A549 (cell line): ENCODE measurements around the gene NYAP2.

Source experiments
- CHD2 ChIP-seq: fragments of 150-350 bp; IDR thresholded peaks from 2 replicates; pipeline ENCODE4 v1.6.1; 2014; ENCODE audit warnings: low read length; ENCODE audit not compliant: partially characterized antibody
- POLR2AphosphoS2 ChIP-seq: conservative IDR thresholded peaks from 2 replicates; pipeline ENCODE4 v1.6.1; 2012; ENCODE audit warnings: low read length, improper control_type of control experiment, inconsistent platforms
- RAD21 ChIP-seq, 2 experiments: fragments of >200 bp in 1 of 2; sonication (Bioruptor Twin) in 1 of 2; formaldehyde crosslinking in 1 of 2; IDR thresholded peaks in 1 of 2; conservative IDR thresholded peaks in 1 of 2; 2 replicates in 1 of 2; 3 replicates in 1 of 2; pipeline ENCODE4 v1.6.1; 2012 to 2018; ENCODE audit warnings: inconsistent platforms in 1 of 2
- RFX5 ChIP-seq: fragments of 450-650 bp; IDR thresholded peaks from 2 replicates; pipeline ENCODE4 v1.7.1; 2014; ENCODE audit warnings: antibody characterized with exemption, mild to moderate bottlenecking, moderate library complexity
- RNF2 ChIP-seq: fragments of 200-600 bp; sonication (generic); IDR thresholded peaks from 2 replicates; pipeline ENCODE4 v1.6.1; 2016; ENCODE audit warnings: low read depth, mild to moderate bottlenecking, antibody characterized with exemption, moderate library complexity, borderline replicate concordance
- TF ChIP-seq, protein P1 (sequence below): fragments of >200 bp; sonication (Bioruptor Twin); formaldehyde crosslinking; IDR thresholded peaks from 3 replicates; pipeline ENCODE4 v1.5.1; 2016

DNA sequence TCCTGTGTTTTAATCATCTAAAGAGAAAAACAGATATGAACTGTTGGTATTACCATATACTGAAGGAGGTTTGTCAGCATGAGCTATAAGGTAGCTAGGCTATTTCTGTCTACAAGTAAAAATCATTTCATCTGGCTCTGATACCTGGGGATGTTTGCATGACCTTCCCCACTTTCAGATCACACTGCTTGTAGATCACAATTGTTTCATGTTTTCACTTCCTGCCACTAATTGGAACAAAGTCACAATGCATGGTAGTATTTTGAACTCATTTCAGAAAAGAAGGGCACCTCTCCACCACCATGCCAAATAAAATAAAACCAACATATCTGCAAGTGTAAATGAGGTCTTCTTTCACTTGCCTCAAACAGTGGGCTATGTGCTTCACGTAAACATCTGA, 37.8 kb downstream of the NYAP2 start:
- no peak for TF ChIP-seq RFX5
- TF ChIP-seq POLR2AphosphoS2, result no peak
- TF ChIP-seq, protein P1, sequence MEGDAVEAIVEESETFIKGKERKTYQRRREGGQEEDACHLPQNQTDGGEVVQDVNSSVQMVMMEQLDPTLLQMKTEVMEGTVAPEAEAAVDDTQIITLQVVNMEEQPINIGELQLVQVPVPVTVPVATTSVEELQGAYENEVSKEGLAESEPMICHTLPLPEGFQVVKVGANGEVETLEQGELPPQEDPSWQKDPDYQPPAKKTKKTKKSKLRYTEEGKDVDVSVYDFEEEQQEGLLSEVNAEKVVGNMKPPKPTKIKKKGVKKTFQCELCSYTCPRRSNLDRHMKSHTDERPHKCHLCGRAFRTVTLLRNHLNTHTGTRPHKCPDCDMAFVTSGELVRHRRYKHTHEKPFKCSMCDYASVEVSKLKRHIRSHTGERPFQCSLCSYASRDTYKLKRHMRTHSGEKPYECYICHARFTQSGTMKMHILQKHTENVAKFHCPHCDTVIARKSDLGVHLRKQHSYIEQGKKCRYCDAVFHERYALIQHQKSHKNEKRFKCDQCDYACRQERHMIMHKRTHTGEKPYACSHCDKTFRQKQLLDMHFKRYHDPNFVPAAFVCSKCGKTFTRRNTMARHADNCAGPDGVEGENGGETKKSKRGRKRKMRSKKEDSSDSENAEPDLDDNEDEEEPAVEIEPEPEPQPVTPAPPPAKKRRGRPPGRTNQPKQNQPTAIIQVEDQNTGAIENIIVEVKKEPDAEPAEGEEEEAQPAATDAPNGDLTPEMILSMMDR, result no peak
- TF ChIP-seq CHD2, result no peak
- TF ChIP-seq RAD21 (conservative IDR thresholded peaks at IDR 0.05 in 1 of 2, IDR thresholded peaks at IDR 0.05 in 1 of 2), result no peak
- TF ChIP-seq RNF2, result no peak
